Renal cortical epithelial cell (primary cell): ENCODE data around the gene THAP7. TPM values are rescaled to one million over a fixed set of nuclear protein-coding genes. Genes with fewer than 3 reads are reported as not detected.

Source experiments
- total RNA-seq: library from RNA; depleted of rRNA; stranded (reverse); fragments of >200 nt; gene quantifications from 2 replicates; pipeline ENCODE4 v1.2.3, GENCODE V29; 2014

THAP7 gene
- total RNA-seq, 1 donor from 2014 or later = 11.4 TPM

Other genes with a start within 250 kb of the THAP7 start
- gene SERPIND1, start 228.0 kb downstream of the THAP7 start, total RNA-seq = not detected in 2 replicates
- 13.4 and 58.2 TPM in 2 replicates for gene PI4KA, start 143.3 kb downstream of the THAP7 start, total RNA-seq
- 5.2 and 12.9 TPM in 2 replicates for gene SNAP29, start 143.1 kb downstream of the THAP7 start, total RNA-seq
- gene CRKL, start 84.7 kb downstream of the THAP7 start, total RNA-seq = 48.1 and 66.8 TPM in 2 replicates
- gene AIFM3, start 34.9 kb downstream of the THAP7 start, total RNA-seq = 0.17 and 0.99 TPM in 2 replicates
- 28.7 and 63.5 TPM in 2 replicates for gene LZTR1, start 19.8 kb downstream of the THAP7 start, total RNA-seq
- 0.17 and 1.1 TPM in 2 replicates for gene P2RX6, start 13.0 kb upstream of the THAP7 start, total RNA-seq
- gene SLC7A4, start 30.4 kb upstream of the THAP7 start, total RNA-seq = 0.20 TPM in 1 of 2 replicates, not detected in the other
- gene LRRC74B, start 43.8 kb upstream of the THAP7 start, total RNA-seq = not detected in 2 replicates